Psoas muscle (tissue), 8 donors: ENCODE measurements around the gene LUZP2. TPM values are rescaled to one million over a fixed set of nuclear protein-coding genes. Genes with fewer than 3 reads are reported as not detected.
"Not testable (repeated sequence)": the region's sequence is repeated elsewhere in the genome, so short reads cannot be mapped to it uniquely, and the experiment has no call there.

Experiments used
- ATAC-seq, 4 donors: fragments of 200-7000 bp; cut with Tn5 transposase; one replicate each; pipeline ENCODE4 v1.9.1; 2020; ENCODE audit warnings: moderate library complexity in 3 of 4, mild to moderate bottlenecking in 2 of 4
- DNase-seq, 2 donors: peaks; one replicate each; pipeline ENCODE4 v3.0.0-alpha.2; 2020
- H3K27ac ChIP-seq: fragments of 200-600 bp; one replicate; pipeline ENCODE4 v1.8.0; 2022
- H3K27me3 ChIP-seq, 3 donors: fragments of 200-600 bp in 1 of 3; one replicate each; pipeline versions ENCODE4 v1.6.1 to v1.8.0; 2013 to 2022; ENCODE audit warnings: low read length in 2 of 3, mild to moderate bottlenecking in 2 of 3, moderate library complexity in 1 of 3; ENCODE audit not compliant: insufficient read depth in 3 of 3
- H3K36me3 ChIP-seq, 2 donors: fragments of 200-600 bp in 1 of 2; one replicate each; pipeline versions ENCODE4 v1.6.1 to v1.8.0; 2013 to 2022; ENCODE audit warnings: low read depth in 1 of 2, mild to moderate bottlenecking in 1 of 2, moderate library complexity in 1 of 2; ENCODE audit not compliant: insufficient read depth in 1 of 2
- H3K4me1 ChIP-seq: fragments of 200-600 bp; one replicate; pipeline ENCODE4 v1.8.0; 2022
- H3K4me3 ChIP-seq: fragments of 200-600 bp; one replicate; pipeline ENCODE4 v1.8.0; 2022; ENCODE audit warnings: mild to moderate bottlenecking
- H3K9me3 ChIP-seq: fragments of 200-600 bp; one replicate; pipeline ENCODE4 v1.8.0; 2022
- CTCF ChIP-seq: fragments of 200-600 bp; IDR thresholded peaks from one replicate; pipeline ENCODE4 v1.8.0; 2022; ENCODE audit warnings: antibody characterized with exemption
- WGBS, 3 donors: extraction: QIAGEN DNeasy Blood & Tissue Kit; methylation state at CpG; one replicate each; pipeline versions ENCODE4 v1.1.6 to v1.1.7; 2013; 5-methylcytosine and 5-hydroxymethylcytosine counted together
- intact Hi-C, 2 donors: fragments of 100-400 bp; cut with DNase I; formaldehyde crosslinking; loops; one replicate each; pipeline versions ENCODE4 v1.11.0 to v1.14.2; 2022
- polyA plus RNA-seq, 3 donors: library from polyadenylated mRNA; stranded (reverse); fragments of 200-250 nt; gene quantifications; one replicate each; pipeline ENCODE4 v1.2.3, GENCODE V29; 2013
- total RNA-seq, 4 donors: library from RNA; stranded (reverse); fragmentation: NEBNext Ultra II Directional in 2 of 4; extraction: Animal tissue kit (Norgen Biotek cat#: 25700) in 2 of 4; gene quantifications; one replicate each; pipeline versions ENCODE4 v1.2.1 to v1.2.4, GENCODE V29; 2021 to 2023
- donor health status: healthy with polysubstance abuse.
- donor health status: DM: no; HTN: no; CAD: no; lungs with moderate emphysema.
- donor health status: Bipolar disorder and iron deficiency.
- donor health status: healthy.
- donor health status: DM: yes; HTN: yes; CAD: no.
- donor health status: DM: no; HTN: no; CAD: no.
- donor health status: DM: no; HTN: no; CAD: no.
- donor health status: DM: yes; HTN: yes; CAD: no.

The LUZP2 gene
- total and polyA plus RNA-seq, 7 donors = 0.01 TPM; not detected in 5

GRCh38 chr11:24934733-24935439 is 438.0 kb downstream of the LUZP2 start:
- ATAC-seq (no peak), DNase-seq (no peak)
- no peaks in the 10 kb centered on the region for H3K27me3 ChIP-seq
- H3K36me3 ChIP-seq = no peaks in the 10 kb centered on the region
- no peaks in the 10 kb centered on the region for H3K9me3 ChIP-seq
- no peak overlapping the region for H3K27ac ChIP-seq
- no peak for TF ChIP-seq CTCF
- no peak overlapping the region for H3K4me3 ChIP-seq
- no peaks in the 10 kb centered on the region for H3K4me1 ChIP-seq
- intact Hi-C loops = no loop called here
- 66 to 84% (median 67%) methylated on average over 1 of the region's 1 CpG for WGBS, 3 donors

GRCh38 chr11:24944891-24945290 is 448.0 kb downstream of the LUZP2 start:
- H3K36me3 ChIP-seq = no peaks in the 10 kb centered on the region
- WGBS, 3 donors = 25 to 37% (median 27%) methylated on average over 3 of the region's 3 CpGs
- H3K27me3 ChIP-seq = no peaks in the 10 kb centered on the region
- DNase-seq = no peak
- intact Hi-C loops = no loop called here
- no peak overlapping the region for H3K27ac ChIP-seq
- no peaks in the 10 kb centered on the region for H3K4me1 ChIP-seq
- H3K4me3 ChIP-seq = no peak overlapping the region
- TF ChIP-seq CTCF = no peak
- H3K9me3 ChIP-seq = no peaks in the 10 kb centered on the region
- no peak for ATAC-seq

DNA sequence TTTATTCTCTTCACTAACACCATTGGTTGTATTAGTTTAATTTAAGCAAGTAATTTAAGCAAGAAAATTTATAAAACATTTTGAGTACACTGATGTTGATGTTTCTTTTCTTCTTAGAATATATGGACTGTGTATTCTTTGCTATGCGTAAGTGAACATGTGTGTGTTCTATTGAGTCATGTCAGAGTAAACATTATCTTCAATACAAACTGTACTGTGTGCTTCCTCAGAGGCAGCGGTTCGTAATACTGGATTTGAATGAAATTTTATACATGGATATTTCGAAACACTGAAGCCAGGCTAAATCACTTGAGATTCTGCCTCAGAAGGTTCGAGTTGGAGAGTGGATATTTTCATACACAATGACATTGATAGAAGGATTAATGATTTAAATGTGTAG is 452.6 kb downstream of the LUZP2 start:
- DNase-seq = no peak
- Histone ChIP-seq H3K27ac (no peak overlapping the region), H3K9me3 (no peaks in the 10 kb centered on the region), H3K4me1 (no peaks in the 10 kb centered on the region), H3K27me3 (no peaks in the 10 kb centered on the region), H3K4me3 (no peak overlapping the region), H3K36me3 (no peaks in the 10 kb centered on the region)
- no peak for TF ChIP-seq CTCF
- no peak for ATAC-seq
- intact Hi-C loops = no loop called here
- WGBS, 3 donors = 73 to 85% (median 74%) methylated on average over 5 of the region's 5 CpGs

DNA sequence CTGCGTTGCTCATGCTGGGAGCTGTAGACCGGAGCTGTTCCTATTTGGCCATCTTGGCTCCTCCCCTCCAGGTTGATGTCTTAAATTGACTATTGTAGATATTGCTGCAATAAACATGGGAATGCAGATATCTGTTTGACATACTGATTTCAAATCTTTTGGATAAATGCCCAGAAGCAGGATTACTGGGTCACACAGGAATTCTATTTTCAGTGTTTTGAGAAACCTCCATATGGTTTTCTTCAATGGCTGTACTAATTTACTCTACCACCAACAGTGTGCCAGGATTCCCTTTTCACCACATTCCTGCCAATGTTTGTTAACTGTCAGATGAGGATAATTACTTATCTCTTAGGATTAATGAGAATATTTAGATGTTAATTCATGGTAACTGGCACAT is 467.0 kb downstream of the LUZP2 start:
- intact Hi-C loops = no loop called here
- no peak for TF ChIP-seq CTCF
- ATAC-seq (no peak), DNase-seq (no peak)
- H3K36me3 ChIP-seq = no peaks in the 10 kb centered on the region
- H3K27ac ChIP-seq = no peak overlapping the region
- no peaks in the 10 kb centered on the region for H3K9me3 ChIP-seq
- WGBS, 3 donors = 82 to 100% (median 97%) methylated on average over 1 to 2 of the region's 2 CpGs
- no peaks in the 10 kb centered on the region for H3K27me3 ChIP-seq
- no peaks in the 10 kb centered on the region for H3K4me1 ChIP-seq
- H3K4me3 ChIP-seq = no peak overlapping the region

- H3K9me3 ChIP-seq = no peaks in the 10 kb centered on the region
- no peak overlapping the region for H3K27ac ChIP-seq
- H3K4me1 ChIP-seq = no peaks in the 10 kb centered on the region
- H3K4me3 ChIP-seq = no peak overlapping the region
- H3K27me3 ChIP-seq = no peaks in the 10 kb centered on the region
- intact Hi-C loops = no loop called here
- no peak for TF ChIP-seq CTCF
- ATAC-seq (no peak), DNase-seq (no peak)
- no peaks in the 10 kb centered on the region for H3K36me3 ChIP-seq
These were observed 468.9 kb downstream of the LUZP2 start for GRCh38 chr11:24965748-24966147.

DNA sequence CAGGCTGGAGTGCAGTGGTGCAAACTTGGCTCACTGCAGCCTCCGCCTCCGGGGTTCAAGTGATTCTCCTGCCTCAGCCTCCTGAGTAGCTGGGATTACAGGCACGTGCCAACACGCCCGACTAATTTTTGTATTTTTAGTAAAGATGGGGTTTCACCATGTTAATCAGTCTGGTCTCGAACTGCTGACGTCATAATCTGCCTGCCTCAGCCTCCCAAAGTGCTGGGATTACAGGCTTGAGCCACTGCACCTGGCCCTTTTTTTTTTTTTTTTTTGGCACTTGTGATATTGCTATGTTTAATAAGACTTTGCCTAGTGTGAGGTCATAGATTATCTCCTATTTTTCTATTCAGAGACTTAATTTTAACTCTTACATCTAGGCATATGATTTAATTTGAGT is 497.1 kb downstream of the LUZP2 start:
- DNase-seq, ATAC-seq, H3K4me1 ChIP-seq, H3K4me3 ChIP-seq, intact Hi-C loops, H3K36me3 ChIP-seq, H3K9me3 ChIP-seq, H3K27me3 ChIP-seq, H3K27ac ChIP-seq: not testable (repeated sequence)
- WGBS, 3 donors = 73 to 80% (median 80%) methylated on average over 7 of the region's 7 CpGs

DNA sequence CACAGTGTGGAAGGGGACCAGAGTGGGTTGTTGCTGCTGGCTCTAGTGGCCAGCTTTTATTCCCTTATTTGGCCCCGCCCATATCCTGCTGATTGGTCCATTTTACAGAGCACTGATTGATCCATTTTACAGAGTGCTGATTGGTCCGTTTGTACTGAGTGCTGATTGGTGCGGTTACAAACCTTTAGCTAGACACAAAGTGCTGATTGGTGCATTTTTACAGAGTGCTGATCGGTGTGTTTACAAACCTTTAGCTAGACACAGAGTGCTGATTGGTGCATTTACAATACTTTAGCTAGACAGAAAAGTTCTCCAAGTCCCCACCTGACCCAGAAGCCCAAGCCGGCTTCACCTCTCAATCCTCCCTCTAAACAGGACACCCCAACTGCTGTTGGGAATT is 503.1 kb downstream of the LUZP2 start:
- intact Hi-C loops = not testable (repeated sequence)

More for the DNA sequence above, 503.1 kb downstream of the LUZP2 start:
- H3K27ac ChIP-seq, H3K36me3 ChIP-seq, H3K27me3 ChIP-seq, H3K4me1 ChIP-seq, DNase-seq, ATAC-seq, H3K4me3 ChIP-seq, H3K9me3 ChIP-seq: not testable (repeated sequence)
- WGBS, 3 donors = 76 to 79% (median 79%) methylated on average over 5 of the region's 5 CpGs
